Uterus (tissue), 4 donors: ENCODE measurements around the gene USB1. TPM values are rescaled to one million over a fixed set of nuclear protein-coding genes. Genes with fewer than 3 reads are reported as not detected.

ENCODE experiments used
- DNase-seq, 2 donors: peaks; one replicate each; pipeline ENCODE4 v3.0.0-alpha.2; 2019 to 2020
- H3K27ac ChIP-seq, 2 donors: fragments of 200-600 bp; sonication (generic); 1 replicate in 1 of 2; 2 replicates in 1 of 2; pipeline ENCODE4 v1.5.1; 2016 to 2018
- H3K27me3 ChIP-seq, 2 donors: fragments of 200-600 bp; sonication (generic); one replicate each; pipeline ENCODE4 v1.5.1; 2018 to 2019; ENCODE audit warnings: control low read depth in 1 of 2
- H3K36me3 ChIP-seq, 2 donors: fragments of 200-600 bp; sonication (generic); one replicate each; pipeline ENCODE4 v1.5.1; 2019; ENCODE audit warnings: control low read depth in 1 of 2
- H3K4me1 ChIP-seq, 2 donors: fragments of 200-600 bp; sonication (generic); one replicate each; pipeline ENCODE4 v1.5.1; 2018 to 2019; ENCODE audit warnings: control low read depth in 1 of 2
- H3K4me3 ChIP-seq, 2 donors: fragments of 200-600 bp; sonication (generic); 1 replicate in 1 of 2; 2 replicates in 1 of 2; pipeline ENCODE4 v1.5.1; 2018 to 2019; ENCODE audit warnings: mild to moderate bottlenecking in 1 of 2
- H3K9me3 ChIP-seq, 2 donors: fragments of 200-600 bp; sonication (generic); one replicate each; pipeline ENCODE4 v1.5.1; 2019; ENCODE audit warnings: control low read depth in 1 of 2
- POLR2A ChIP-seq, 2 donors: fragments of 450-650 bp; IDR thresholded peaks; one replicate each; pipeline ENCODE4 v1.6.1; 2016; ENCODE audit warnings: antibody characterized with exemption in 2 of 2, mild to moderate bottlenecking in 1 of 2, moderate library complexity in 1 of 2
- intact Hi-C: fragments of 100-400 bp; cut with DNase I; formaldehyde crosslinking; loops from one replicate; pipeline ENCODE4 v1.15.1; 2023; ENCODE audit warnings: low total_unique reads
- total RNA-seq, 4 donors: library from RNA; depleted of rRNA in 3 of 4; stranded (reverse); fragments of >200 nt in 3 of 4; gene quantifications; one replicate each; pipeline versions ENCODE4 v1.1.0 to v1.2.4, GENCODE V29; 2014 to 2023
- TF ChIP-seq, protein P1 (sequence below), 4 experiments: fragments of 200-600 bp in 2 of 4; fragments of 450-650 bp in 2 of 4; sonication (generic) in 2 of 4; IDR thresholded peaks; one replicate each; pipeline ENCODE4 v1.5.1; 2016 to 2019; ENCODE audit warnings: antibody characterized with exemption in 4 of 4, mild to moderate bottlenecking in 2 of 4, moderate library complexity in 1 of 4
- donor health status: DM: yes; HTN: yes; CAD: no.

Gene USB1
- total RNA-seq, 4 donors from 2014 or later: 2.0 to 34.9 (median 14.9) TPM

DNA sequence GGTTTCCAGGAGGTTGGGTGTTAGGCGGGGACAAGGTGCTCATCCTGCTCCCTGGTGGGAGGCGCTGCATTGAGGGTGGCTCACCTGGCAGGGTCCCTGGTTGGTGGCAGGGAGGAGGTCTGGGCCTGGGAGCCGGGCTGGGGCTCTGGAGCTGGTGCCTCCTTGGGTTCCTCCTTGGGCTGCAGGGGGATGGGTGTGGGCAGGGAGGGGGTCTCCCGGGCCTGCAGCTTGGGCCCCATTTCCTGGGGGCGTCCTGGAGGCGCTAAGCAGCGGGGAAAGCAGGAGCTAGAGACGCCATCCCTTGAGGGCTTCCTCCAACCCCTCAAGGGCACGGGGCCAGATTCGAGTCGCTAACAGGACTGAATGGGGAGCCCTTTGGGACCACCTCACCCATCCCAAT, 41.4 kb upstream of the USB1 start:
- intact Hi-C loops: no loop called here
- Histone ChIP-seq H3K4me3 (no peak overlapping the region), H3K36me3 (no peaks in the 10 kb centered on the region), H3K9me3 (no peaks in the 10 kb centered on the region), H3K27me3 (no peaks in the 10 kb centered on the region), H3K27ac (no peak overlapping the region), H3K4me1 (no peaks in the 10 kb centered on the region)
- TF ChIP-seq, protein P1, sequence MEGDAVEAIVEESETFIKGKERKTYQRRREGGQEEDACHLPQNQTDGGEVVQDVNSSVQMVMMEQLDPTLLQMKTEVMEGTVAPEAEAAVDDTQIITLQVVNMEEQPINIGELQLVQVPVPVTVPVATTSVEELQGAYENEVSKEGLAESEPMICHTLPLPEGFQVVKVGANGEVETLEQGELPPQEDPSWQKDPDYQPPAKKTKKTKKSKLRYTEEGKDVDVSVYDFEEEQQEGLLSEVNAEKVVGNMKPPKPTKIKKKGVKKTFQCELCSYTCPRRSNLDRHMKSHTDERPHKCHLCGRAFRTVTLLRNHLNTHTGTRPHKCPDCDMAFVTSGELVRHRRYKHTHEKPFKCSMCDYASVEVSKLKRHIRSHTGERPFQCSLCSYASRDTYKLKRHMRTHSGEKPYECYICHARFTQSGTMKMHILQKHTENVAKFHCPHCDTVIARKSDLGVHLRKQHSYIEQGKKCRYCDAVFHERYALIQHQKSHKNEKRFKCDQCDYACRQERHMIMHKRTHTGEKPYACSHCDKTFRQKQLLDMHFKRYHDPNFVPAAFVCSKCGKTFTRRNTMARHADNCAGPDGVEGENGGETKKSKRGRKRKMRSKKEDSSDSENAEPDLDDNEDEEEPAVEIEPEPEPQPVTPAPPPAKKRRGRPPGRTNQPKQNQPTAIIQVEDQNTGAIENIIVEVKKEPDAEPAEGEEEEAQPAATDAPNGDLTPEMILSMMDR (IDR thresholded peaks at IDR 0.05): no peak
- no peak for TF ChIP-seq POLR2A (IDR thresholded peaks at IDR 0.05)
- DNase-seq: no peak

DNA sequence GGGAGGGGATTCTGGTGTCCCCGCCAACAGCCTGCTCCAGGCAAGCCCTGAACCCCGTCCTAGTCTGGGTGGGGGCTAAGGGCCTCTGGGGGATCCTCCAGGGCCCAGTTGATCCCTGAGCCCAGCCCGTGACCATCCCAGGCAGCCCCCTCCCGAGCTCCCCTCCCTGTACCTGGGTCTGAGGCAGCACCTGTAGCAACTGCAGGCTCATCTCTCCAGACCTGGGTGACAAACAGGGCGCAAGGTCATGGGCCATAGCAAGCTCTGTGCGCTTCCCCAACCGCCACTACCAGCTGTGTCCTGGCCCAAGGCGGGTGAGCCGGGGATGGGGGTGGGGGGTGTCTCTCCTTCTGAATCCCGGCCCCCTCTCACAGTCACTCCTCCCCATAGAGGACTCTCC, 40.9 kb upstream of the USB1 start:
- no peak for DNase-seq
- no peaks in the 10 kb centered on the region for H3K36me3 ChIP-seq
- intact Hi-C loops: no loop called here
- H3K4me3 ChIP-seq: no peak overlapping the region
- TF ChIP-seq, protein P1 (IDR thresholded peaks at IDR 0.05): no peak
- no peak for TF ChIP-seq POLR2A (IDR thresholded peaks at IDR 0.05)
- no peaks in the 10 kb centered on the region for H3K9me3 ChIP-seq
- H3K27ac ChIP-seq: no peak overlapping the region
- H3K4me1 ChIP-seq: no peaks in the 10 kb centered on the region
- no peaks in the 10 kb centered on the region for H3K27me3 ChIP-seq

DNA sequence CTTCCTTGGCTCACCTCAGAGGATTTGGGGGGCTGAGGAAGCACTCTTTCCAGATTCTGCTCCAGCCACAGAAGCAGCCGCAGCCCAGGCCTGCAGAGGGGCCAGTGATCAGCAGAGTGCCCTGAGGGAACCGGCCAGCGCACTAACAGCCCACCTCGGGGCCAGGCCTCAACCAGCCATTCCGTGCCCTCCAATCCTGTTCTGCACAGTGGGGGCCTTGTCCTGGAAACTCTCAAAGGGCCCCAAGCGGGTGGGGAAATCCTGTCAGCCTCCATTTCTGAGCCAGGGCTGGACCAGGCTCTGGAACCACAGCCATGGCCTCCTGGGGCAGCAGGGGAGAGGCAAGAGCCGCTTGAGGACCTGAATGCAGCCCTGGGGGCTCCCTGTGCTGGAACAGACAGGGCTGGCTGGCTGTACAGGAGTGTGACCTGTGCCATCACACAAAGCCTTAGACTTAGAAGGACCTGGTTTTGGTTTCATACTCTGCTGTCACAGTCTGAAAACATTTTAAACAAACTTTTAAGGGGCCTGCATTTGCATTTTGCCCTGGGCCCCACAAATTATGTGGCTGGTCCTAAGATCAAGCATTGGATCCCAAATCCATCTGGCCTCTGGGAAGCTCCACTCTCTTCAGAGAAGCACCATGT, 40.3 kb upstream of the USB1 start:
- Histone ChIP-seq H3K27ac (no peak overlapping the region), H3K4me3 (no peak overlapping the region), H3K4me1 (no peaks in the 10 kb centered on the region), H3K27me3 (no peaks in the 10 kb centered on the region), H3K36me3 (no peaks in the 10 kb centered on the region), H3K9me3 (no peaks in the 10 kb centered on the region)
- DNase-seq: no peak
- TF ChIP-seq, protein P1 (IDR thresholded peaks at IDR 0.05): no peak
- TF ChIP-seq POLR2A (IDR thresholded peaks at IDR 0.05): no peak
- intact Hi-C loops: no loop called here

DNA sequence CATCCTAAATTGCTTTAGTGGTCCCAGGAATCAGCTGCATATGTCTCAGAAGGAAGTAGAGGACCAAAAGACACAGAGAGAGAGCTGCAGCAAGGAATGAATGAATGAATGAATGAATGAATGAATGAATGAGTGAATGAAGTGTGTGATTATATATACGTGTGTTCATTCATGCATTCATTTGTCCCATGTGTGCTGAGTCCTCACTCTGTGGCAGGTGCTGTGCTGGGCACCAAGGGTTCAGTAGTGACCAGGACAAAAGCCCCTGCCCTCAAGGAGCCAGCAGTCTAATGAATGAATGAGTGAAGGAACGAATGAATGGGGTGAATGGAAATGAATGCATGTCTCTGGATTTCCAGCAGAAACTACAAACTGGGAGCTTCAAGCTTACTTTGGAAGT, 39.7 kb upstream of the USB1 start:
- no peak for TF ChIP-seq POLR2A (IDR thresholded peaks at IDR 0.05)
- TF ChIP-seq, protein P1 (IDR thresholded peaks at IDR 0.05): no peak
- intact Hi-C loops: no loop called here

DNA sequence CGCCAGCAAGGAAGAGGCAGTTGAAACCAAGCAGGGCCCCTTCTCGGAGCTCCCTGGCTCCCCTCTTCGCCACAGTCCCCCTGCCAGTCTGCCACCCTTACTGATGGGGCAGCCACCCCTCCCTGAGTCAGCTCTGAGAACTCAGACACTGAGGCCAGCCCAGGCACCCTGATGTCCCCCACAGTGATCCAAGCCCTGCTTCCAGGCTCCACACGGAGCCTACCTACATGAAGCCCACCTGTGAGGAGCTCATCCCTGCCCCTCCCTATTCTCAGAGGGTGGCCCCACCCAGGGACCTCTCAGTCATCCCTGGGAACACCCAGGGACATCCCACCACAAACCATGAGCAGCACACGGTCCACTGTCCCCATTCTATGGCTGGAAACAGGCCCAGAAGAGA, 39.2 kb upstream of the USB1 start:
- H3K4me3 ChIP-seq: no peak overlapping the region
- no peaks in the 10 kb centered on the region for H3K4me1 ChIP-seq
- intact Hi-C loops: no loop called here
- no peaks in the 10 kb centered on the region for H3K36me3 ChIP-seq
- TF ChIP-seq, protein P1 (IDR thresholded peaks at IDR 0.05): no peak
- no peak for TF ChIP-seq POLR2A (IDR thresholded peaks at IDR 0.05)
- H3K27ac ChIP-seq: no peak overlapping the region
- no peaks in the 10 kb centered on the region for H3K9me3 ChIP-seq
- no peaks in the 10 kb centered on the region for H3K27me3 ChIP-seq
- DNase-seq: no peak

More for the DNA sequence above, 39.7 kb upstream of the USB1 start:
- H3K27ac ChIP-seq: no peak overlapping the region
- no peak for DNase-seq
- H3K36me3 ChIP-seq: no peaks in the 10 kb centered on the region
- no peak overlapping the region for H3K4me3 ChIP-seq
- H3K9me3 ChIP-seq: no peaks in the 10 kb centered on the region
- no peaks in the 10 kb centered on the region for H3K27me3 ChIP-seq
- no peaks in the 10 kb centered on the region for H3K4me1 ChIP-seq
